Tibial nerve (tissue), 4 donors: ENCODE data around the gene PRUNE2. TPM values are rescaled to one million over a fixed set of nuclear protein-coding genes. Genes with fewer than 3 reads are reported as not detected.
A peak's percentile ranks its signal among the peaks of the same experiment; 100 is the strongest.

ENCODE experiments used
- DNase-seq, 2 donors: peaks; one replicate each; pipeline ENCODE4 v3.0.0-alpha.2; 2019; ENCODE audit warnings: low spot score in 2 of 2
- H3K27ac ChIP-seq, 4 donors: fragments of 200-600 bp; sonication (generic) in 3 of 4; one replicate each; pipeline ENCODE4 v1.5.1; 2017 to 2019; ENCODE audit warnings: mild to moderate bottlenecking in 1 of 4
- H3K27me3 ChIP-seq, 2 donors: fragments of 200-600 bp; sonication (generic) in 1 of 2; one replicate each; pipeline versions ENCODE4 v1.5.1 to v1.6.0; 2017 to 2019
- H3K36me3 ChIP-seq, 3 donors: fragments of 200-600 bp; sonication (generic); one replicate each; pipeline ENCODE4 v1.5.1; 2018 to 2019
- H3K4me1 ChIP-seq, 4 donors: fragments of 200-600 bp; sonication (generic) in 3 of 4; one replicate each; pipeline ENCODE4 v1.5.1; 2017 to 2019
- H3K4me3 ChIP-seq, 4 donors: fragments of 200-600 bp; sonication (generic) in 3 of 4; one replicate each; pipeline ENCODE4 v1.5.1; 2017 to 2019; ENCODE audit warnings: mild to moderate bottlenecking in 1 of 4, moderate library complexity in 1 of 4
- H3K9me3 ChIP-seq, 4 donors: fragments of 200-600 bp; sonication (generic) in 3 of 4; one replicate each; pipeline ENCODE4 v1.5.1; 2017 to 2019
- EP300 ChIP-seq, 2 donors: sonication (generic); formaldehyde crosslinking; IDR thresholded peaks; one replicate each; pipeline ENCODE4 v1.6.1; 2017; ENCODE audit warnings: antibody characterized with exemption in 2 of 2, mild to moderate bottlenecking in 1 of 2
- POLR2A ChIP-seq, 2 donors: fragments of 450-650 bp; IDR thresholded peaks; one replicate each; pipeline ENCODE4 v1.6.1; 2017; ENCODE audit warnings: antibody characterized with exemption in 2 of 2, mild to moderate bottlenecking in 2 of 2, moderate library complexity in 2 of 2
- WGBS, 2 donors: methylation state at CpG; one replicate each; pipeline ENCODE4 v1.1.5; 2018; 5-methylcytosine and 5-hydroxymethylcytosine counted together
- total RNA-seq, 4 donors: library from RNA; depleted of rRNA; stranded (reverse); fragments of >200 nt; gene quantifications; one replicate each; pipeline ENCODE4 v1.1.0, GENCODE V29; 2016
- TF ChIP-seq, protein P1 (sequence below), 5 experiments: fragments of 200-600 bp in 3 of 5; fragments of 450-650 bp in 2 of 5; sonication (generic) in 3 of 5; IDR thresholded peaks; one replicate each; pipeline ENCODE4 v1.5.1; 2016 to 2019; ENCODE audit warnings: antibody characterized with exemption in 5 of 5, mild to moderate bottlenecking in 3 of 5, moderate library complexity in 2 of 5

Gene PRUNE2
- total RNA-seq, 4 donors from 2014 or later, result 23.2 to 50.4 (median 24.2) TPM

DNA sequence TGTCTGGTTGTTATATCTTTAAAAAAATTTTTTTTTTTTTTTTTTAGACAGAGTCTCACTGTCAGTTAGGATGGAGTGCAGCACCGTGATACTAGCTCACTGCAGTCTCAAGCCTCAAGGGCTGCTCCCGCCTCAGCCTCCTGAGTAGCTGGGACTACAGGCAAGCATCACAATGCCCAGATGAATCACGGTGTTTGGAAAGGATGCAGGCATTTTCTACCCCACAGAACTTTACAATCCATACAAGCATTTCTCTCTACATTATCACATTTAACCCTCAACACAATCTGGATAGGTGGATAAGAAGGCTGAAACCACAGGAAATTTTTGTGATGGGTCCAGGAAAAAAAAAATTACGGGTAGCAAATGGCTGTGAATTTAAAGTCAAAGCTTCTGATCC lies 147.4 kb downstream of the PRUNE2 start:
- WGBS, 2 donors, result 64 to 65% methylated on average over 4 of the region's 4 CpGs
- no peak for DNase-seq
- Histone ChIP-seq H3K9me3 (no peaks in the 10 kb centered on the region), H3K36me3 (no peaks in the 10 kb centered on the region), H3K4me1 (peaks cover 0 to 11% (median 0%) of the 10 kb centered on the region in 4 donors), H3K27me3 (no peaks in the 10 kb centered on the region), H3K27ac (no peak overlapping the region), H3K4me3 (no peak overlapping the region)
- TF ChIP-seq, protein P1, sequence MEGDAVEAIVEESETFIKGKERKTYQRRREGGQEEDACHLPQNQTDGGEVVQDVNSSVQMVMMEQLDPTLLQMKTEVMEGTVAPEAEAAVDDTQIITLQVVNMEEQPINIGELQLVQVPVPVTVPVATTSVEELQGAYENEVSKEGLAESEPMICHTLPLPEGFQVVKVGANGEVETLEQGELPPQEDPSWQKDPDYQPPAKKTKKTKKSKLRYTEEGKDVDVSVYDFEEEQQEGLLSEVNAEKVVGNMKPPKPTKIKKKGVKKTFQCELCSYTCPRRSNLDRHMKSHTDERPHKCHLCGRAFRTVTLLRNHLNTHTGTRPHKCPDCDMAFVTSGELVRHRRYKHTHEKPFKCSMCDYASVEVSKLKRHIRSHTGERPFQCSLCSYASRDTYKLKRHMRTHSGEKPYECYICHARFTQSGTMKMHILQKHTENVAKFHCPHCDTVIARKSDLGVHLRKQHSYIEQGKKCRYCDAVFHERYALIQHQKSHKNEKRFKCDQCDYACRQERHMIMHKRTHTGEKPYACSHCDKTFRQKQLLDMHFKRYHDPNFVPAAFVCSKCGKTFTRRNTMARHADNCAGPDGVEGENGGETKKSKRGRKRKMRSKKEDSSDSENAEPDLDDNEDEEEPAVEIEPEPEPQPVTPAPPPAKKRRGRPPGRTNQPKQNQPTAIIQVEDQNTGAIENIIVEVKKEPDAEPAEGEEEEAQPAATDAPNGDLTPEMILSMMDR (IDR thresholded peaks at IDR 0.05), result no peak
- TF ChIP-seq POLR2A (IDR thresholded peaks at IDR 0.05) (no peak), EP300 (IDR thresholded peaks at IDR 0.05) (no peak)

DNA sequence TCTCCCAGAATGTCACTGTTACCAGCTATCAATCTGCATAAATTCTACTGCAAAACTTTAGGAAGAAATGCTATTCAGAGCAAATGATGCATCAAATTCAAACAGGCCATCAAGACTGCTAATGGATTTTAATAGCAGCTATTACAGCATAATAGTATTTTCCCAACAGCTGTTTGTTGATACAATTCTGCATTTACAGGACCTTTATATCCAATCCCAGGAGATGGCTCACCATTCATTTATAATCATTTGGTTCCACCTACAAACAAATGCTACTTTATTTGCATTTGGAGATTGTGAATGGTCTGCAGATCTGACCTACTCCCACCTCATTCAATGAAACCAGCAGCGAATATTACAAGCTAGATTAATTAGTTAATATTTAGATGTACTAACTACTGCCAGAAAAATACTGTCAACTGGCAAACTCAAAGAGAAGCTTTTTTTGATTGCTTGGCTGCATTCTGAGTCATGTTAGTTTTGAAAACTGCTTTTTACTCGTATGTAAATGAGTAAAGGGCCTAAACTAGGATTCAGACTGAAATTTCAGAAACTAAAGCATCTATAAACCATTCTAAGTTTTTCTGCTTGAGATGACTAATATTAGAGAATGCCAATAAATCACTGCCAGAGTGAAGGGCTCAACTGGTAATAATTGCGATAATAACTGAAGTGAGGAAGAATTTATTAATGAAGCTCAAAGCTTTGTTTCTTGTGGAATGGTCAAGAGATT lies 148.8 kb downstream of the PRUNE2 start:
- peaks cover 0 to 11% (median 0%) of the 10 kb centered on the region in 4 donors for H3K4me1 ChIP-seq
- DNase-seq, result no peak
- no peaks in the 10 kb centered on the region for H3K9me3 ChIP-seq
- TF ChIP-seq EP300 (IDR thresholded peaks at IDR 0.05) (no peak), POLR2A (IDR thresholded peaks at IDR 0.05) (no peak)
- TF ChIP-seq, protein P1 (IDR thresholded peaks at IDR 0.05), result no peak
- no peak overlapping the region for H3K4me3 ChIP-seq
- 65 to 68% methylated on average over 3 of the region's 3 CpGs for WGBS, 2 donors
- H3K27ac ChIP-seq, result no peak overlapping the region
- H3K36me3 ChIP-seq, result no peaks in the 10 kb centered on the region
- H3K27me3 ChIP-seq, result no peaks in the 10 kb centered on the region

DNA sequence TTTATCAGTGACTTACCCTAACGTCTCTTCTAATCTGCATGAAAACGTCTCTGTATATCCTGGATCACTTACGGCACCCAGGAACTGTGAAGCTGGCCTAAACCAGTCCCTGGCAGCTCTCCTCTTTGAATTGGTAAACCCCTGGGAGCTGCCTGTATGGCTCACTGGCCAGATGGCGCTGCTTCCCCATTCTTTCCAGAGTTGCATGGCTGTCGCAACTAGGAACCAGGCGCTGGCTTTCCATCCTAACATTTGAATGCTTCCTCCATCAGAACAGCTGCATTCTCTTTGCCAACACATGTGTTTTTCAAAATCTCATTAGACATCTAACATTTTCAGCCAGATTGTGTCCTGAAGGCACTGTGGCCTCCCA lies 149.7 kb downstream of the PRUNE2 start:
- H3K4me3 ChIP-seq, result no peak overlapping the region
- peak in 1 of 2 donors; percentile 12 for DNase-seq
- peaks cover 0 to 6% (median 0%) of the 10 kb centered on the region in 4 donors for H3K4me1 ChIP-seq
- TF ChIP-seq POLR2A (IDR thresholded peaks at IDR 0.05), result no peak
- no peak for TF ChIP-seq EP300 (IDR thresholded peaks at IDR 0.05)
- TF ChIP-seq, protein P1 (IDR thresholded peaks at IDR 0.05), result no peak
- H3K9me3 ChIP-seq, result no peaks in the 10 kb centered on the region
- no peaks in the 10 kb centered on the region for H3K36me3 ChIP-seq
- H3K27me3 ChIP-seq, result no peaks in the 10 kb centered on the region
- WGBS, 2 donors, result 69 to 72% methylated on average over 6 of the region's 6 CpGs
- no peak overlapping the region for H3K27ac ChIP-seq

DNA sequence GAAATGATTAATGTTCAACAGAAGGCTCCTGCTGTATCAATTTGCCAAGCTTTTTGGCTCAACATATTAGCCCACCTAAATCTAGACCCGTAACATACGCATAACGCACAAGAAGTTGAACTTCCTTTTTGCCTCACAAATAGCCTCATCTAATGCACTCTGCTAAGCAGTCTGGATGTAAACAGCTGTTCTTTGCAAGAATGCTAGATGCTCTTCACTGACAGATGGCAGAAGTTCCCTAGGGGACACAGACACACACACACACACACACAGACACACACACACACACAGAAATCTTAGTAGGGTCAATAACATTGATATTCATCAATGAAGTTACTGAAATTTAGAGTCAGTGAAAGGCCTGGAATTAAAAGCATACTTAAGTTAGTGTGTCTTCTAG lies 154.9 kb downstream of the PRUNE2 start:
- Histone ChIP-seq H3K9me3 (no peaks in the 10 kb centered on the region), H3K4me3 (no peak overlapping the region), H3K27ac (no peak overlapping the region), H3K4me1 (peaks cover 0 to 2% (median 0%) of the 10 kb centered on the region in 4 donors), H3K27me3 (no peaks in the 10 kb centered on the region), H3K36me3 (no peaks in the 10 kb centered on the region)
- no peak for DNase-seq
- TF ChIP-seq EP300 (IDR thresholded peaks at IDR 0.05) (no peak), POLR2A (IDR thresholded peaks at IDR 0.05) (no peak)
- TF ChIP-seq, protein P1 (IDR thresholded peaks at IDR 0.05), result no peak
- WGBS, 2 donors, result 91 to 92% methylated on average over 3 of the region's 3 CpGs

DNA sequence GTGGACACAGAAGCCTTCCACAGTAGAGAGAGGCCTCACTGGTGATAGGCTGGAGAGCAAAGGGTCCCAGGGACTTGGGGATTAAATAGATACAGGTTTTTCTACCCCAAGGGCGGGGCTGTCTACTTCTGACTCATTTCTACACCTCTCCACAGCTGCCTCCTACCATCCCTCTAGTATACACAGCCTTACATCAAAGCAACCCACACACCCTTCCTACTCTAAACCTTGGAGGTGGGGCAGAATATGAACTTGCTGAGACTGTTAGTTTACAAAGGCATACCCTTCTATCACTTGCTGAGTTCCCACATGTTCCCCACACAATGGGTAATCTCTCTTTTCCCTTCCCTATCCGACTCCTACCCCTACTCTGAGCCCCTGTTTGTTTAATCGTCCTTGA lies 161.6 kb downstream of the PRUNE2 start:
- Histone ChIP-seq H3K4me1 (no peaks in the 10 kb centered on the region), H3K27me3 (no peaks in the 10 kb centered on the region), H3K4me3 (no peak overlapping the region), H3K27ac (no peak overlapping the region), H3K9me3 (peaks cover 0 to 17% (median 0%) of the 10 kb centered on the region in 4 donors), H3K36me3 (no peaks in the 10 kb centered on the region)
- no peak for DNase-seq
- 54 to 61% methylated on average over 3 of the region's 3 CpGs for WGBS, 2 donors
- no peak for TF ChIP-seq POLR2A (IDR thresholded peaks at IDR 0.05)
- TF ChIP-seq, protein P1 (IDR thresholded peaks at IDR 0.05), result no peak
- no peak for TF ChIP-seq EP300 (IDR thresholded peaks at IDR 0.05)
